H1 (cell line): ENCODE results near the gene LRRIQ4.

Experiments used
- EZH2 ChIP-seq: fragments of 200-600 bp; sonication (generic); IDR thresholded peaks from 2 replicates; pipeline ENCODE4 v1.7.1; 2012; ENCODE audit warnings: low read depth, mild to moderate bottlenecking, moderate library complexity, low read length, inconsistent platforms; ENCODE audit not compliant: severe bottlenecking
- HDAC2 ChIP-seq, 2 experiments: fragments of 300-600 bp in 1 of 2; sonication (generic) in 1 of 2; IDR thresholded peaks; 2 replicates each; pipeline ENCODE4 v1.6.1; 2011 to 2012; ENCODE audit warnings: low read depth in 2 of 2, low read length in 2 of 2, mild to moderate bottlenecking in 2 of 2, moderate library complexity in 2 of 2, borderline replicate concordance in 1 of 2, inconsistent platforms in 1 of 2
- MAFK ChIP-seq: IDR thresholded peaks from 2 replicates; pipeline ENCODE4 v1.6.1; 2012; ENCODE audit warnings: low read depth, mild to moderate bottlenecking, improper control_type of control experiment, low read length
- POLR2A ChIP-seq, 2 experiments: IDR thresholded peaks; 1 replicate in 1 of 2; 2 replicates in 1 of 2; pipeline ENCODE4 v1.6.1; 2011; ENCODE audit warnings: low read depth in 2 of 2, low read length in 2 of 2, mild to moderate bottlenecking in 2 of 2; ENCODE audit errors: control extremely low read depth in 1 of 2
- SIX5 ChIP-seq: IDR thresholded peaks from 2 replicates; pipeline ENCODE4 v1.6.1; 2011; ENCODE audit warnings: mild to moderate bottlenecking, low read depth, low read length
- SUZ12 ChIP-seq: fragments of 200-600 bp; sonication (generic); IDR thresholded peaks from 2 replicates; pipeline ENCODE4 v1.6.1; 2012; ENCODE audit warnings: mild to moderate bottlenecking, inconsistent platforms, low read length, moderate library complexity, mixed read lengths
- TF ChIP-seq, protein P1 (sequence below), 3 experiments: IDR thresholded peaks; 1 replicate in 2 of 3; 2 replicates in 1 of 3; pipeline versions ENCODE4 v1.5.1 to v1.6.1; 2011; ENCODE audit warnings: low read length in 3 of 3, mild to moderate bottlenecking in 3 of 3, inconsistent platforms in 2 of 3, low read depth in 1 of 3, moderate library complexity in 1 of 3; ENCODE audit not compliant: insufficient read depth in 1 of 3; ENCODE audit errors: control extremely low read depth in 1 of 3
- TF ChIP-seq, protein P2 (sequence below): IDR thresholded peaks from 2 replicates; pipeline ENCODE4 v1.6.1; 2011; ENCODE audit warnings: low read length, improper control_type of control experiment

DNA sequence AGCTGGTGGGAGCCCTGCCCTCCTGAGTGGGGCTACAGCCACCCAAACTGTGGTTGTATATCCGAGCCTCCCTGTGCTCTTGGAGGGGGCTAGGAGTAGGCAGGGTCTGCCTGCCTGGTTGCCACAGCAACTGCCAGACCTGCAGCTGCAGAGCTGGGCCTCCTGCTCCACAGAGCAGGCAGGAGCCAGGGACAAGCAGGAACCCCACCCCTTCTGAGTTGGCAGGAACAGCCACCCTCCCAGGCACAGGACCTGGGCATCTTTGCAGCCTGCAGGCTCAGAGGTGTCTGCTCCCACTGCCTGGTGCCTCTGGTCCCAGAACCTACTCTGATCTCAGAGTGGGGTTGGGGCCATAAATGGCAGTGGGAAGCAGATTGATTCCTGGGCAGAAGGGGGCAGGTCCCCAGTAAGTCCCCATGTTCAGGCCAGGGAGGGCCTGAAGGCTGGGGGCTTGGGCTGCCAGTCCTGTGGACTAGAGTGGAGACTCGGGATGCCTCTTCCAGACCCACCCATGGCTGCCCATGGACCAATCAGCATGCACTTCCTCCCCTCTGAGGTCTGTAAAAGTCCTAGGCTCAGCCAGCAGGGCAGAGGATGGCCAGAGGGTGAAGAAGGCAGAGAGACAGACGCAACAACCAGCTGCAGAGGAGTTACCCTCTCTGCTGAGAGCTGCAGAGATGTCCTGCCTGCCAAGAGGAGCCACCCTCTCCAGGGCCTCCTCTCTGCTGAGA lies 67.3 kb downstream of the LRRIQ4 start:
- TF ChIP-seq SIX5 (no peak), SUZ12 (no peak), MAFK (no peak), EZH2 (no peak), POLR2A (IDR thresholded peaks at IDR 0.05; ENCODE audit: control extremely low read depth in 1 of 2, low read depth in 2 of 2, low read length in 2 of 2) (no peak), HDAC2 (IDR thresholded peaks at IDR 0.05; ENCODE audit: borderline replicate concordance in 1 of 2, low read depth in 2 of 2, low read length in 2 of 2) (no peak)
- TF ChIP-seq, protein P1, sequence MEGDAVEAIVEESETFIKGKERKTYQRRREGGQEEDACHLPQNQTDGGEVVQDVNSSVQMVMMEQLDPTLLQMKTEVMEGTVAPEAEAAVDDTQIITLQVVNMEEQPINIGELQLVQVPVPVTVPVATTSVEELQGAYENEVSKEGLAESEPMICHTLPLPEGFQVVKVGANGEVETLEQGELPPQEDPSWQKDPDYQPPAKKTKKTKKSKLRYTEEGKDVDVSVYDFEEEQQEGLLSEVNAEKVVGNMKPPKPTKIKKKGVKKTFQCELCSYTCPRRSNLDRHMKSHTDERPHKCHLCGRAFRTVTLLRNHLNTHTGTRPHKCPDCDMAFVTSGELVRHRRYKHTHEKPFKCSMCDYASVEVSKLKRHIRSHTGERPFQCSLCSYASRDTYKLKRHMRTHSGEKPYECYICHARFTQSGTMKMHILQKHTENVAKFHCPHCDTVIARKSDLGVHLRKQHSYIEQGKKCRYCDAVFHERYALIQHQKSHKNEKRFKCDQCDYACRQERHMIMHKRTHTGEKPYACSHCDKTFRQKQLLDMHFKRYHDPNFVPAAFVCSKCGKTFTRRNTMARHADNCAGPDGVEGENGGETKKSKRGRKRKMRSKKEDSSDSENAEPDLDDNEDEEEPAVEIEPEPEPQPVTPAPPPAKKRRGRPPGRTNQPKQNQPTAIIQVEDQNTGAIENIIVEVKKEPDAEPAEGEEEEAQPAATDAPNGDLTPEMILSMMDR (IDR thresholded peaks at IDR 0.05; ENCODE audit: control extremely low read depth in 1 of 3, insufficient read depth in 1 of 3, low read depth in 1 of 3, low read length in 3 of 3), result no peak
- TF ChIP-seq, protein P2, sequence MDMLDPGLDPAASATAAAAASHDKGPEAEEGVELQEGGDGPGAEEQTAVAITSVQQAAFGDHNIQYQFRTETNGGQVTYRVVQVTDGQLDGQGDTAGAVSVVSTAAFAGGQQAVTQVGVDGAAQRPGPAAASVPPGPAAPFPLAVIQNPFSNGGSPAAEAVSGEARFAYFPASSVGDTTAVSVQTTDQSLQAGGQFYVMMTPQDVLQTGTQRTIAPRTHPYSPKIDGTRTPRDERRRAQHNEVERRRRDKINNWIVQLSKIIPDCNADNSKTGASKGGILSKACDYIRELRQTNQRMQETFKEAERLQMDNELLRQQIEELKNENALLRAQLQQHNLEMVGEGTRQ, result no peak
